Activated T-helper 1 cell treated with Interleukin-2 at 50 U/mL for 16 hours (primary cell): Measurements from ENCODE around the gene IFIT1B.

Source experiments
- DNase-seq: peaks from one replicate; pipeline ENCODE4 v3.0.0-alpha.2; 2020; ENCODE audit warnings: low read depth

Gene IFIT1B

GRCh38 chr10:89414146-89414878, 36.5 kb downstream of the IFIT1B start, which contains the start of gene IFIT5:
TSS of gene IFIT5 (plus strand) at chr10:89414568. CDS start at chr10:89414799, 231 bp downstream.
- DNase-seq = peak; percentile 52

- peak; percentile 14 for DNase-seq
Measured at GRCh38 chr10:89414879-89415821, 37.3 kb downstream of the IFIT1B start.

GRCh38 chr10:89416465-89416864, 38.6 kb downstream of the IFIT1B start:
- no peak for DNase-seq

- no peak for DNase-seq
Measured at GRCh38 chr10:89419548-89419947, 41.7 kb downstream of the IFIT1B start.

GRCh38 chr10:89421018-89421476, 43.2 kb downstream of the IFIT1B start:
- no peak for DNase-seq

- DNase-seq = no peak
Measured at GRCh38 chr10:89425000-89425399, 47.1 kb downstream of the IFIT1B start.

GRCh38 chr10:89426230-89426868, 48.5 kb downstream of the IFIT1B start:
- no peak for DNase-seq

- no peak for DNase-seq
Measured at GRCh38 chr10:89427629-89428028, 49.8 kb downstream of the IFIT1B start.

GRCh38 chr10:89428877-89429276, 51.0 kb downstream of the IFIT1B start:
- no peak for DNase-seq

- DNase-seq = no peak
Measured at GRCh38 chr10:89431977-89432376, 54.1 kb downstream of the IFIT1B start.
